Ascending aorta (tissue), 2 donors: ENCODE results near the gene ZNF277. TPM values are rescaled to one million over a fixed set of nuclear protein-coding genes. Genes with fewer than 3 reads are reported as not detected.

Experiments used
- DNase-seq, 2 donors: peaks; one replicate each; pipeline ENCODE4 v3.0.0-alpha.2; 2019; ENCODE audit warnings: low spot score in 2 of 2
- H3K27ac ChIP-seq, 2 donors: fragments of 200-600 bp; sonication (generic); one replicate each; pipeline ENCODE4 v1.5.1; 2016 to 2017; ENCODE audit warnings: mild to moderate bottlenecking in 1 of 2
- H3K27me3 ChIP-seq: fragments of 200-600 bp; sonication (generic); one replicate; pipeline ENCODE4 v1.5.1; 2017
- H3K36me3 ChIP-seq, 2 donors: fragments of 200-600 bp; sonication (generic); one replicate each; pipeline ENCODE4 v1.5.1; 2016
- H3K4me1 ChIP-seq, 2 donors: fragments of 200-600 bp; sonication (generic); one replicate each; pipeline ENCODE4 v1.5.1; 2016 to 2017; ENCODE audit warnings: mild to moderate bottlenecking in 1 of 2
- H3K4me3 ChIP-seq, 2 donors: fragments of 200-600 bp; sonication (generic); one replicate each; pipeline ENCODE4 v1.5.1; 2016 to 2017; ENCODE audit warnings: mild to moderate bottlenecking in 1 of 2
- H3K9me3 ChIP-seq, 2 donors: fragments of 200-600 bp; sonication (generic); one replicate each; pipeline ENCODE4 v1.5.1; 2016
- CTCF ChIP-seq, 3 experiments: fragments of 200-600 bp in 2 of 3; fragments of 450-650 bp in 1 of 3; sonication (generic) in 2 of 3; IDR thresholded peaks; one replicate each; pipeline ENCODE4 v1.5.1; 2016 to 2019; ENCODE audit warnings: antibody characterized with exemption in 3 of 3, mild to moderate bottlenecking in 1 of 3, moderate library complexity in 1 of 3
- intact Hi-C: fragments of 100-400 bp; cut with DNase I; formaldehyde crosslinking; loops from one replicate; pipeline ENCODE4 v1.15.1; 2023
- total RNA-seq: library from RNA; depleted of rRNA; stranded (reverse); fragments of >200 nt; gene quantifications from one replicate; pipeline ENCODE4 v1.1.0, GENCODE V29; 2016

The ZNF277 gene
- total RNA-seq, 1 donor from 2014 or later = 0.43 TPM

- no peak overlapping the region for H3K4me3 ChIP-seq
- intact Hi-C loops = no loop called here
- TF ChIP-seq CTCF (IDR thresholded peaks at IDR 0.05) = no peak
- no peak for DNase-seq
- H3K36me3 ChIP-seq = no peaks in the 10 kb centered on the region
- no peaks in the 10 kb centered on the region for H3K27me3 ChIP-seq
- H3K9me3 ChIP-seq = no peaks in the 10 kb centered on the region
- no peak overlapping the region for H3K27ac ChIP-seq
- no peaks in the 10 kb centered on the region for H3K4me1 ChIP-seq
Measured at GRCh38 chr7:112254709-112255387, 48.4 kb downstream of the ZNF277 start.

- intact Hi-C loops = no loop called here
- no peaks in the 10 kb centered on the region for H3K4me1 ChIP-seq
- no peak overlapping the region for H3K27ac ChIP-seq
- H3K27me3 ChIP-seq = no peaks in the 10 kb centered on the region
- no peak for TF ChIP-seq CTCF (IDR thresholded peaks at IDR 0.05)
- no peaks in the 10 kb centered on the region for H3K9me3 ChIP-seq
- no peak for DNase-seq
- H3K4me3 ChIP-seq = no peak overlapping the region
- no peaks in the 10 kb centered on the region for H3K36me3 ChIP-seq
Measured at GRCh38 chr7:112255388-112255720, 48.9 kb downstream of the ZNF277 start.

- TF ChIP-seq CTCF (IDR thresholded peaks at IDR 0.05) = no peak
- Histone ChIP-seq H3K36me3 (no peaks in the 10 kb centered on the region), H3K27me3 (no peaks in the 10 kb centered on the region), H3K27ac (no peak overlapping the region), H3K4me3 (no peak overlapping the region), H3K4me1 (no peaks in the 10 kb centered on the region), H3K9me3 (no peaks in the 10 kb centered on the region)
- DNase-seq = no peak
- intact Hi-C loops = no loop called here
Measured at GRCh38 chr7:112257073-112257472, 50.6 kb downstream of the ZNF277 start.

- intact Hi-C loops = no loop called here
- Histone ChIP-seq H3K9me3 (no peaks in the 10 kb centered on the region), H3K36me3 (no peaks in the 10 kb centered on the region), H3K4me1 (no peaks in the 10 kb centered on the region), H3K27ac (no peak overlapping the region), H3K4me3 (no peak overlapping the region), H3K27me3 (no peaks in the 10 kb centered on the region)
- no peak for TF ChIP-seq CTCF (IDR thresholded peaks at IDR 0.05)
- no peak for DNase-seq
Measured at GRCh38 chr7:112260911-112261310, 54.4 kb downstream of the ZNF277 start.

GRCh38 chr7:112262036-112262435 is 55.5 kb downstream of the ZNF277 start:
- no peak for DNase-seq
- no peaks in the 10 kb centered on the region for H3K4me1 ChIP-seq
- H3K27ac ChIP-seq = no peak overlapping the region
- TF ChIP-seq CTCF (IDR thresholded peaks at IDR 0.05) = no peak
- H3K9me3 ChIP-seq = no peaks in the 10 kb centered on the region
- intact Hi-C loops = no loop called here
- H3K36me3 ChIP-seq = no peaks in the 10 kb centered on the region
- H3K27me3 ChIP-seq = no peaks in the 10 kb centered on the region
- H3K4me3 ChIP-seq = no peak overlapping the region
